ENCODE measurements around the gene LILRB5. TPM values are rescaled to one million over a fixed set of nuclear protein-coding genes. Genes with fewer than 3 reads are reported as not detected.

Gene LILRB5
- total RNA-seq, 1 experiment from 2014 or later: not detected

DNA sequence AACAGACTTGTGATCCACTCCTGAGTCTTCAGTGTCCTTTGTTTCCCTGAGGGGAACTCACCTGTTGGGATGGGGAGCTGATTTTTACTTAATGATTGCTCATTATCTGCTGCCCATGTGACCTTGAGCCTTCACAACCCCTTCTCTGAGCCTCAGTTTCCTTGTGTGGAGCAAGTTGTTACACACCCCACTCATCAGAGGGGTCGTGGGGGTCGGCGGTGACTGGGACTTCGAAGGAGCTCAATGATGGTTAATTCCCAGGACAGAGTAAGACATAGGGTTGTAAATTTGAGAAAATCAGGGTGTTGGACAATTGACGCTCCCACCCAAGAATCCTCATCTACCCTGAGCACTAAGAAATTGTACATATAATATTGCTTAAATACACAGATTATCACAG lies 42.4 kb upstream of the LILRB5 start:
- peaks cover 63% of the 10 kb centered on the region for H3K27me3 ChIP-seq (ENCODE audit: low read length)
- CTCF ChIA-PET: no interaction called here
- TF ChIP-seq EZH2phosphoT487 (IDR thresholded peaks at IDR 0.05; ENCODE audit: borderline replicate concordance, low read length) (no peak), EZH2 (IDR thresholded peaks at IDR 0.05; ENCODE audit: low read length, unreplicated experiment) (no peak), CTCF (conservative IDR thresholded peaks at IDR 0.05; ENCODE audit: low read depth, low read length) (no peak)

DNA sequence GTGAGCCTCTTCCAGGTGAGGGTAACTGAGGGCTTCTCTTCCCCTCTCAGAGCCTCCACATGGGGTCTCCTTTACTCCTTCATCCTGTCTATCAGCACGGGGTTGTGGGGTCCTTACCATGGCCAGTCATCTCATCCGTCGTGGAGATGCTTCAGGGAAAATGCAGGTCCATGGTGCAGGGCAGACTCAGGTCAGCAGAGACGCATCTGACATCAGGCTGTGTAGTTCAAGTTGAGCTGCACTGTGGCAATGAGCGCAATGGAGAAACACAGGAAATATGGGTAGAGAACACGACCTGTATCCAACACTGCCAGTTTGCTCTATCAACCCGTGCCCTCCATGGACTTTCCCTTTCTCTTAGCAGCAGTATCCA lies 42.0 kb upstream of the LILRB5 start:
- no peaks in the 10 kb centered on the region for H3K9me3 ChIP-seq (ENCODE audit: low read length)
- intact Hi-C loops (cut with micrococcal nuclease): no loop called here
- ChIA-PET CTCF (no interaction called here), POLR2A (ENCODE audit: unreplicated experiment) (no interaction called here)
- no peaks in the 10 kb centered on the region for H3K9me2 ChIP-seq (replicated peaks; ENCODE audit: low read length)
- no peak for TF ChIP-seq EZH2phosphoT487 (IDR thresholded peaks at IDR 0.05; ENCODE audit: borderline replicate concordance, low read length)
- TF ChIP-seq CTCF (conservative IDR thresholded peaks at IDR 0.05; ENCODE audit: low read depth, low read length): no peak
- TF ChIP-seq EZH2 (IDR thresholded peaks at IDR 0.05; ENCODE audit: low read length, unreplicated experiment): no peak
- peaks cover 67% of the 10 kb centered on the region for H3K27me3 ChIP-seq (ENCODE audit: low read length)
- ATAC-seq (no peak), DNase-seq (no peak)
- H3K4me3 ChIP-seq (ENCODE audit: low read length): no peak overlapping the region
- H4K20me1 ChIP-seq (ENCODE audit: low read length): no peaks in the 10 kb centered on the region
- H3F3A ChIP-seq (ENCODE audit: low read length, unreplicated experiment): no peaks in the 10 kb centered on the region
- no peak overlapping the region for H2AFZ ChIP-seq (ENCODE audit: low read length)
- H3K27ac ChIP-seq (ENCODE audit: low read length): no peak overlapping the region
- H3K36me3 ChIP-seq (ENCODE audit: low read depth, low read length): no peaks in the 10 kb centered on the region
- BruUV-seq (replicated peaks): no TSS peak
- H3K79me2 ChIP-seq (ENCODE audit: low read length): no peaks in the 10 kb centered on the region
- no peak overlapping the region for H3K9ac ChIP-seq (ENCODE audit: low read length)
- H3K4me2 ChIP-seq (ENCODE audit: low read length): no peak overlapping the region
- no peaks in the 10 kb centered on the region for H3K4me1 ChIP-seq (ENCODE audit: insufficient read depth, low read length)

More for the DNA sequence above, 42.4 kb upstream of the LILRB5 start:
- no peak overlapping the region for H2AFZ ChIP-seq (ENCODE audit: low read length)
- DNase-seq: no peak
- intact Hi-C loops (cut with micrococcal nuclease): no loop called here
- H3K4me3 ChIP-seq (ENCODE audit: low read length): no peak overlapping the region
- H3K9me3 ChIP-seq (ENCODE audit: low read length): no peaks in the 10 kb centered on the region
- ATAC-seq: no peak
- no peaks in the 10 kb centered on the region for H3F3A ChIP-seq (ENCODE audit: low read length, unreplicated experiment)
- H3K9ac ChIP-seq (ENCODE audit: low read length): no peak overlapping the region
- POLR2A ChIA-PET (ENCODE audit: unreplicated experiment): no interaction called here
- no peak overlapping the region for H3K4me2 ChIP-seq (ENCODE audit: low read length)
- no TSS peak for BruUV-seq (replicated peaks)
- no peaks in the 10 kb centered on the region for H3K9me2 ChIP-seq (replicated peaks; ENCODE audit: low read length)
- no peaks in the 10 kb centered on the region for H3K79me2 ChIP-seq (ENCODE audit: low read length)
- no peaks in the 10 kb centered on the region for H4K20me1 ChIP-seq (ENCODE audit: low read length)
- no peak overlapping the region for H3K27ac ChIP-seq (ENCODE audit: low read length)
- H3K36me3 ChIP-seq (ENCODE audit: low read depth, low read length): no peaks in the 10 kb centered on the region
- no peaks in the 10 kb centered on the region for H3K4me1 ChIP-seq (ENCODE audit: insufficient read depth, low read length)

DNA sequence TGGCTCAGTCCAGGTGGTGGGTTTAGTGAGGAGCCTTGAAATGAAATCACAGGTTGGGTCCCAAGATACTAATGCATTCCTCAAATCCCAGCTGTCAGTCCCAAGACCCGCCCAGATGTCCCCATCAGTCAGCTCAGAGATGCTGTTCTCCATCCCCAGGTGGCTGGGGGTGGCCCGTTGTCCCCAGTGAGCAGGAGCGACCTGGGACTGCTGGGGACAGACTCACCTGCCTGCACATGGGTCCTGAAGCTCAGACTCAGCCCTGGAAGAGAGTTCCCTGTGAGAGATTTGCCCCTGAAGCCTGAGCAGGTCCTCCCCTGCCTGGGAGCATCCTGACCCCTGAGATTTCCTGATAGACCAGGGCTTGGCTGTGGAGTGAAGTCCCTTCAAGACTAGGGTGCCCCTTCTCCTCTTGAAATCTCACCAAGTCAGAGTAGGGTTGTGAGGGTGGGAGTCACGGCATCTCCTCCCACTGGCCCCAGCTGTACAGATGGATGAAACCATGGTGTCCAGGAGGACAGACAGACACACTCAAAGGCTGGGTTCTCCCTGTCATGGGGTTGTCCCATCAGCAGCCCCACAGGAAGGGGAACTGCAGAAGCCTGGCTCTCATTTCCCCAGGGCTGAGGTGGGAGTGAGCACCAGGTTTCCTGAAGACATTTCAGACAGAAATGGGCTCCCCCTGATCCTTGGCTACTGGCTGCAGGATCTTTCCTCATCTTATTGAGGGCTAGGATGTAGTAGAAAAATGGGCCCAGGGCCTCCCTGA lies 41.5 kb upstream of the LILRB5 start:
- DNase-seq: no peak
- intact Hi-C loops (cut with micrococcal nuclease): no loop called here
- Histone ChIP-seq H3K27ac (ENCODE audit: low read length) (no peak overlapping the region), H3K9me2 (replicated peaks; ENCODE audit: low read length) (no peaks in the 10 kb centered on the region), H3K4me2 (ENCODE audit: low read length) (no peak overlapping the region), H3K27me3 (ENCODE audit: low read length) (peaks cover 72% of the 10 kb centered on the region), H3F3A (ENCODE audit: low read length, unreplicated experiment) (no peaks in the 10 kb centered on the region), H3K36me3 (ENCODE audit: low read depth, low read length) (no peaks in the 10 kb centered on the region), H2AFZ (ENCODE audit: low read length) (no peak overlapping the region), H3K9ac (ENCODE audit: low read length) (no peak overlapping the region), H3K9me3 (ENCODE audit: low read length) (no peaks in the 10 kb centered on the region), H4K20me1 (ENCODE audit: low read length) (no peaks in the 10 kb centered on the region), H3K4me1 (ENCODE audit: insufficient read depth, low read length) (no peaks in the 10 kb centered on the region), H3K4me3 (ENCODE audit: low read length) (no peak overlapping the region), H3K79me2 (ENCODE audit: low read length) (no peaks in the 10 kb centered on the region)
- ChIA-PET POLR2A (ENCODE audit: unreplicated experiment) (no interaction called here), CTCF (no interaction called here)
- no peak for TF ChIP-seq EZH2phosphoT487 (IDR thresholded peaks at IDR 0.05; ENCODE audit: borderline replicate concordance, low read length)
- no peak for TF ChIP-seq CTCF (conservative IDR thresholded peaks at IDR 0.05; ENCODE audit: low read depth, low read length)
- no peak for TF ChIP-seq EZH2 (IDR thresholded peaks at IDR 0.05; ENCODE audit: low read length, unreplicated experiment)
- no peak for ATAC-seq
- no TSS peak for BruUV-seq (replicated peaks)
